HepG2 (cell line): ENCODE results near the gene PPP1R9B. TPM values are rescaled to one million over a fixed set of nuclear protein-coding genes. Genes with fewer than 3 reads are reported as not detected.
A peak's percentile ranks its signal among the peaks of the same experiment; 100 is the strongest.

Experiments used
- ADNP ChIP-seq: sonication (generic); formaldehyde crosslinking; IDR thresholded peaks from 2 replicates; pipeline ENCODE4 v1.4.0; 2020; ENCODE audit warnings: missing genetic modification reagents
- ESRRA ChIP-seq: sonication (generic); formaldehyde crosslinking; IDR thresholded peaks from 2 replicates; pipeline ENCODE4 v1.5.1; 2020; ENCODE audit warnings: mild to moderate bottlenecking, low read depth, missing genetic modification reagents
- HOXA9 ChIP-seq: sonication (generic); formaldehyde crosslinking; IDR thresholded peaks from 2 replicates; pipeline ENCODE4 v1.8.1; 2022; ENCODE audit warnings: missing genetic modification reagents, mild to moderate bottlenecking, moderate library complexity, borderline replicate concordance
- MTF2 ChIP-seq: sonication (generic); formaldehyde crosslinking; IDR thresholded peaks from 2 replicates; pipeline ENCODE4 v1.5.0; 2020; ENCODE audit warnings: missing genetic modification reagents, borderline replicate concordance
- NPAS2 ChIP-seq: sonication (generic); formaldehyde crosslinking; IDR thresholded peaks from 2 replicates; pipeline ENCODE4 v1.8.0; 2022; ENCODE audit warnings: mild to moderate bottlenecking, missing genetic modification reagents, borderline replicate concordance
- PBX2 ChIP-seq: IDR thresholded peaks from 2 replicates; pipeline ENCODE4 v1.6.1; 2016; ENCODE audit warnings: control low read depth
- SSRP1 ChIP-seq: IDR thresholded peaks from 2 replicates; pipeline ENCODE4 v1.6.1; 2016; ENCODE audit warnings: control low read depth
- SYNCRIP ChIP-seq: fragments of 200-400 bp; formaldehyde crosslinking; IDR thresholded peaks from 2 replicates; pipeline ENCODE4 v1.6.1; 2018; ENCODE audit warnings: mild to moderate bottlenecking, low read depth, low read length; ENCODE audit not compliant: insufficient read depth
- TOPORS ChIP-seq: sonication (generic); formaldehyde crosslinking; IDR thresholded peaks from 2 replicates; pipeline ENCODE4 v1.8.0; 2023; ENCODE audit warnings: mild to moderate bottlenecking, missing genetic modification reagents
- ZMAT3 ChIP-seq: sonication (generic); formaldehyde crosslinking; conservative IDR thresholded peaks from 2 replicates; pipeline ENCODE4 v1.7.0; 2021; ENCODE audit warnings: missing genetic modification reagents
- ZNF33B ChIP-seq: sonication (generic); formaldehyde crosslinking; IDR thresholded peaks from 2 replicates; pipeline ENCODE4 v1.5.1; 2020; ENCODE audit warnings: mild to moderate bottlenecking, missing genetic modification reagents
- ZNF572 ChIP-seq: sonication (generic); formaldehyde crosslinking; IDR thresholded peaks from 2 replicates; pipeline ENCODE4 v1.5.1; 2020; ENCODE audit warnings: mild to moderate bottlenecking, missing genetic modification reagents
- ZNF598 ChIP-seq: sonication (generic); formaldehyde crosslinking; IDR thresholded peaks from 2 replicates; pipeline ENCODE4 v1.5.1; 2020; ENCODE audit warnings: mild to moderate bottlenecking, missing genetic modification reagents, borderline replicate concordance
- ZNF609 ChIP-seq: sonication (generic); formaldehyde crosslinking; IDR thresholded peaks from 2 replicates; pipeline ENCODE4 v1.4.0; 2020; ENCODE audit warnings: mild to moderate bottlenecking, missing genetic modification reagents, borderline replicate concordance
- ZNF850 ChIP-seq: sonication (generic); formaldehyde crosslinking; conservative IDR thresholded peaks from 2 replicates; pipeline ENCODE4 v1.9.0; 2021; ENCODE audit warnings: mild to moderate bottlenecking, missing genetic modification reagents
- polyA plus RNA-seq, 8 experiments: library from polyadenylated mRNA; depleted of rRNA in 3 of 8; stranded (reverse) in 7 of 8; unstranded in 1 of 8; fragments of >200 nt; fragmentation: Illumina TruSeq in 4 of 8; extraction: Trizol in 4 of 8; gene quantifications; 2 replicates each; pipeline versions ENCODE4 v1.2.1 to v1.2.3, GENCODE V29; 2011 to 2016; ENCODE audit warnings: low read depth in 4 of 8, missing spikeins in 1 of 8, mixed read lengths in 1 of 8; ENCODE audit not compliant: insufficient read depth in 1 of 8
- total RNA-seq, 5 experiments: library from RNA; depleted of rRNA; stranded (reverse); fragments of >200 nt; fragmentation: Illumina TruSeq; extraction: Trizol; gene quantifications; 2 replicates each; pipeline ENCODE4 v1.2.3, GENCODE V29; 2016; ENCODE audit warnings: low read depth in 1 of 5
- TF ChIP-seq, protein P1 (sequence below): IDR thresholded peaks from 2 replicates; pipeline ENCODE4 v1.6.1; 2012; ENCODE audit warnings: low read length, improper control_type of control experiment
- TF ChIP-seq, protein P2 (sequence below): sonication (generic); formaldehyde crosslinking; conservative IDR thresholded peaks from 2 replicates; pipeline ENCODE4 v1.8.0; 2022; ENCODE audit warnings: mild to moderate bottlenecking, moderate library complexity, missing genetic modification reagents

PPP1R9B gene
- total and polyA plus RNA-seq, 2 of the 13 experiments (the other 11 are each of a cell fraction or from before 2014, with no cell fraction given), result 9.4 to 15.8 TPM

DNA sequence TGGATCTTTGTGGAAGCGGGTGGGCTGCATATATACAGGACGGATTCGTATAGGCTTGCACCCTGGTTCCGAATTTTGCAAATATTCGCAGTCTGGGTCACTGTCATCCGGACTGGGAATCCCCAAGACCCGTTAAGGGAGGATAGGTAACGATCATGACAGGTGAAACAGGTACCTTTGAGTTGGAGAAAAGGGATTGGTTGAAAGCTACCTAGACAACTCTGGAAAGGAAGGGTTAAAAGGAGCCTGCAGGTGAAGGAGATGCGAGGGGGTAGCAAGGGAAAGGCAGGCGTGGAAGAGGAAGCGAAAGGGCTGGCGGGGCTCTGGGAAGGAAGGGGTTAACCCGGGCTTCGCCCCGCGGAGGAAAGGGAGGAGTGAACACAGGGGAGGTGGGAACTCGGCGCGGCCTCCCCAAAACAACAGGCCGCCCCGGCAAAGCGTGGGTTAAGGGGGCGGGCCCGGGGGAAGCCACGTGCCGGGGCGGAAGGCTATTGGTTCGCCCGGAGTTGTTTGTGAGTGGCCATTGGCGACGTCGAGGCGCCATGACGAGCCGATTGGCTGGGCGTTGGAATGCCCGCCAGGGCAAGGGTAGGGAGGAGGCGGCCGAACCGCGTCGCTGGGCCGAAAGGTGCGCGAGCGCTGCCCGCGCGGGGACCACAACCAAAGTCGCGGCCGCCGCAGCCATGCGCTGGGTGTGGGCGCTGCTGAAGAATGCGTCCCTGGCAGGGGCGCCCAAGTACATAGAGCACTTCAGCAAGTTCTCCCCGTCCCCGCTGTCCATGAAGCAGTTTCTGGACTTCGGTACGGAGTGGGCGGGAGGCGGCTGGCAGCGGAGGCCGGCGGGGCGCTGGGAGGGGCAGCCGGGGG lies 55.5 kb downstream of the PPP1R9B start, which contains the start of gene PDK2 (continued):
- TF ChIP-seq SYNCRIP, result no peak
- TF ChIP-seq TOPORS (CRISPR knock-in tag), result peak; percentile 84; the same call in 1 of the 2 replicates
- TF ChIP-seq, protein P1, sequence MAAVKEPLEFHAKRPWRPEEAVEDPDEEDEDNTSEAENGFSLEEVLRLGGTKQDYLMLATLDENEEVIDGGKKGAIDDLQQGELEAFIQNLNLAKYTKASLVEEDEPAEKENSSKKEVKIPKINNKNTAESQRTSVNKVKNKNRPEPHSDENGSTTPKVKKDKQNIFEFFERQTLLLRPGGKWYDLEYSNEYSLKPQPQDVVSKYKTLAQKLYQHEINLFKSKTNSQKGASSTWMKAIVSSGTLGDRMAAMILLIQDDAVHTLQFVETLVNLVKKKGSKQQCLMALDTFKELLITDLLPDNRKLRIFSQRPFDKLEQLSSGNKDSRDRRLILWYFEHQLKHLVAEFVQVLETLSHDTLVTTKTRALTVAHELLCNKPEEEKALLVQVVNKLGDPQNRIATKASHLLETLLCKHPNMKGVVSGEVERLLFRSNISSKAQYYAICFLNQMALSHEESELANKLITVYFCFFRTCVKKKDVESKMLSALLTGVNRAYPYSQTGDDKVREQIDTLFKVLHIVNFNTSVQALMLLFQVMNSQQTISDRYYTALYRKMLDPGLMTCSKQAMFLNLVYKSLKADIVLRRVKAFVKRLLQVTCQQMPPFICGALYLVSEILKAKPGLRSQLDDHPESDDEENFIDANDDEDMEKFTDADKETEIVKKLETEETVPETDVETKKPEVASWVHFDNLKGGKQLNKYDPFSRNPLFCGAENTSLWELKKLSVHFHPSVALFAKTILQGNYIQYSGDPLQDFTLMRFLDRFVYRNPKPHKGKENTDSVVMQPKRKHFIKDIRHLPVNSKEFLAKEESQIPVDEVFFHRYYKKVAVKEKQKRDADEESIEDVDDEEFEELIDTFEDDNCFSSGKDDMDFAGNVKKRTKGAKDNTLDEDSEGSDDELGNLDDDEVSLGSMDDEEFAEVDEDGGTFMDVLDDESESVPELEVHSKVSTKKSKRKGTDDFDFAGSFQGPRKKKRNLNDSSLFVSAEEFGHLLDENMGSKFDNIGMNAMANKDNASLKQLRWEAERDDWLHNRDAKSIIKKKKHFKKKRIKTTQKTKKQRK, result no peak
- peak; percentile 7 for TF ChIP-seq ESRRA (CRISPR knock-in tag)
- TF ChIP-seq PBX2 (CRISPR knock-in tag), result no peak
- peak; percentile 64; the same call in 1 of the 2 replicates for TF ChIP-seq HOXA9 (CRISPR knock-in tag)
- TF ChIP-seq ZNF572 (CRISPR knock-in tag), result 0 out of 2 replicates have a peak, but pooled peaks have one; percentile 30
- TF ChIP-seq ZNF598, result no peak; the same call in 1 of the 2 replicates
- TF ChIP-seq ZMAT3 (CRISPR knock-in tag), result no peak; the same call in 1 of the 2 replicates
- no peak for TF ChIP-seq NPAS2 (CRISPR knock-in tag)
- TF ChIP-seq ZNF850, result no peak
- TF ChIP-seq ADNP (CRISPR knock-in tag), result no peak
- peak; percentile 91; the same call in 1 of the 2 replicates for TF ChIP-seq MTF2 (CRISPR knock-in tag)
- 0 out of 2 replicates have a peak, but pooled peaks have one; percentile 23 for TF ChIP-seq ZNF609 (CRISPR knock-in tag)
- TF ChIP-seq, protein P2, sequence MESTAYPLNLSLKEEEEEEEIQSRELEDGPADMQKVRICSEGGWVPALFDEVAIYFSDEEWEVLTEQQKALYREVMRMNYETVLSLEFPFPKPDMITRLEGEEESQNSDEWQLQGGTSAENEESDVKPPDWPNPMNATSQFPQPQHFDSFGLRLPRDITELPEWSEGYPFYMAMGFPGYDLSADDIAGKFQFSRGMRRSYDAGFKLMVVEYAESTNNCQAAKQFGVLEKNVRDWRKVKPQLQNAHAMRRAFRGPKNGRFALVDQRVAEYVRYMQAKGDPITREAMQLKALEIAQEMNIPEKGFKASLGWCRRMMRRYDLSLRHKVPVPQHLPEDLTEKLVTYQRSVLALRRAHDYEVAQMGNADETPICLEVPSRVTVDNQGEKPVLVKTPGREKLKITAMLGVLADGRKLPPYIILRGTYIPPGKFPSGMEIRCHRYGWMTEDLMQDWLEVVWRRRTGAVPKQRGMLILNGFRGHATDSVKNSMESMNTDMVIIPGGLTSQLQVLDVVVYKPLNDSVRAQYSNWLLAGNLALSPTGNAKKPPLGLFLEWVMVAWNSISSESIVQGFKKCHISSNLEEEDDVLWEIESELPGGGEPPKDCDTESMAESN (CRISPR knock-in tag), result no peak
- TF ChIP-seq ZNF33B (CRISPR knock-in tag), result 0 out of 2 replicates have a peak, but pooled peaks have one; percentile 21
- no peak for TF ChIP-seq SSRP1 (CRISPR knock-in tag)
